Vagina (tissue), 2 donors: Measurements from ENCODE around the gene MYBPHL.

Source experiments
- CTCF ChIP-seq, 3 experiments: fragments of 450-650 bp in 2 of 3; fragments of 200-600 bp in 1 of 3; sonication (generic) in 1 of 3; IDR thresholded peaks; one replicate each; pipeline ENCODE4 v1.5.1; 2017 to 2019; ENCODE audit warnings: antibody characterized with exemption in 3 of 3, mild to moderate bottlenecking in 2 of 3, moderate library complexity in 2 of 3
- POLR2A ChIP-seq, 2 donors: fragments of 450-650 bp; IDR thresholded peaks; one replicate each; pipeline ENCODE4 v1.6.1; 2017; ENCODE audit warnings: antibody characterized with exemption in 2 of 2, mild to moderate bottlenecking in 2 of 2, moderate library complexity in 2 of 2
- POLR2AphosphoS5 ChIP-seq, 2 donors: sonication (generic); formaldehyde crosslinking; IDR thresholded peaks; one replicate each; pipeline ENCODE4 v1.9.0; 2017; ENCODE audit warnings: antibody characterized with exemption in 2 of 2, mild to moderate bottlenecking in 2 of 2, low read depth in 1 of 2; ENCODE audit not compliant: insufficient read depth in 1 of 2

GRCh38 chr1:109279615-109280278 is 27.1 kb downstream of the MYBPHL start:
- TF ChIP-seq POLR2A (IDR thresholded peaks at IDR 0.05): no peak
- no peak for TF ChIP-seq CTCF (IDR thresholded peaks at IDR 0.05)
- TF ChIP-seq POLR2AphosphoS5 (IDR thresholded peaks at IDR 0.05; ENCODE audit: insufficient read depth in 1 of 2, low read depth in 1 of 2): no peak
